Skin epidermis (tissue), 12 donors: ENCODE measurements around the gene CTXN1.

Experiments used
- H3K27ac ChIP-seq, 21 experiments: fragments of 200-600 bp; sonication (generic) in 11 of 21; one replicate each; pipeline ENCODE4 v1.5.0; 2020; ENCODE audit warnings: mild to moderate bottlenecking in 3 of 21, inconsistent platforms in 2 of 21, moderate library complexity in 2 of 21
- H3K4me3 ChIP-seq, 7 experiments: fragments of 200-600 bp; sonication (generic) in 2 of 7; one replicate each; pipeline ENCODE4 v1.5.0; 2020; ENCODE audit warnings: inconsistent platforms in 2 of 7, mild to moderate bottlenecking in 2 of 7, moderate library complexity in 1 of 7

The CTXN1 gene

GRCh38 chr19:7928334-7928706 is 2.4 kb upstream of the CTXN1 start:
- H3K27ac ChIP-seq, result peak overlapping the region in 17 of 21 experiments; percentile 19 to 82 (median 48)
- no peak overlapping the region for H3K4me3 ChIP-seq

- H3K27ac ChIP-seq, result peak overlapping the region in 15 of 21 experiments; percentile 19 to 82 (median 59)
- no peak overlapping the region for H3K4me3 ChIP-seq
Observed at GRCh38 chr19:7927605-7928333, 1.8 kb upstream of the CTXN1 start.

DNA sequence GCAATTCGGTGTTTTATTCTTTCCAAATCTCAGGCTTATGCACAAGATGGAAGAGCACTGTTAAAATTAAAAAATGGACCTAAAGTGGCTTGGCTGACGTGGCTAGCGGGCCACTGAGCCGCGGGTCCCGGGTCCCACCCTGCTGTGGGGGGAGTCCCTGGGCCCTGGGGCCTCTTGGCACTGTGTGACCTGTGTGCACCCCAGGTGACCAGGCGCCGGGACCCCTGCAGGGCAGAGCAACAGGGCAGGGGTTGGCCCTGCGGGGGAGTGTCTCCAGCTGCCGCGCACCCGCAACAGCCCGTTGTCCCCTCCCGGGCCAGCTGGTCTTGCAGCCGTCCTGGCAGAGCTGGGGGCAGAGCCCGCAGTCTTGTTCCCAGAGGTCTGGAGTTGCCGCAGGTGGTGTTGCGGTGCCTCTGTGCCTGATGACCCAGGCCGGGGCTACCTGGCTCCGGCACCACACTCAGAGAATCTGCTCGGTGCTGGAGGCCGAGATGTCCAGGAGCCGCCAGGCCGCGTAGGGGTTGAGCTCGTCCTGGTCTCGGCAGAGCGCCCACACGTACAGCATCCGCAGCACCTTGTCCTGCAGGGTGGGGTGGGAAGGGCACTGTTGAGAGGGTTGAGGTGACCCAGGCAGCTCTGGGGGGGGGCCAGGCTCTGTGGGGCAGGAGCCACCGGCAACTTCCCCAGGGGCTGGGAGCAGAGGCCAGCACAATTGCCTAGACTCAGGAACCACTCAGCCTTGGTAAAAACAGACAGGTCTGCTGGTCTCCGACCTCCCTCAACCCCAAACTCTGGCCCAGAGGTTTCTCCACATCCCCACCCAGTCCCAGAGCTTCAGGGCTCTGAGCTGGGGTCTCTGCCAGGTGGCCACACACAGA is 1.0 kb upstream of the CTXN1 start:
- Histone ChIP-seq H3K4me3 (no peak overlapping the region), H3K27ac (peak overlapping the region in 2 of 21 experiments; percentile 68 to 72)

DNA sequence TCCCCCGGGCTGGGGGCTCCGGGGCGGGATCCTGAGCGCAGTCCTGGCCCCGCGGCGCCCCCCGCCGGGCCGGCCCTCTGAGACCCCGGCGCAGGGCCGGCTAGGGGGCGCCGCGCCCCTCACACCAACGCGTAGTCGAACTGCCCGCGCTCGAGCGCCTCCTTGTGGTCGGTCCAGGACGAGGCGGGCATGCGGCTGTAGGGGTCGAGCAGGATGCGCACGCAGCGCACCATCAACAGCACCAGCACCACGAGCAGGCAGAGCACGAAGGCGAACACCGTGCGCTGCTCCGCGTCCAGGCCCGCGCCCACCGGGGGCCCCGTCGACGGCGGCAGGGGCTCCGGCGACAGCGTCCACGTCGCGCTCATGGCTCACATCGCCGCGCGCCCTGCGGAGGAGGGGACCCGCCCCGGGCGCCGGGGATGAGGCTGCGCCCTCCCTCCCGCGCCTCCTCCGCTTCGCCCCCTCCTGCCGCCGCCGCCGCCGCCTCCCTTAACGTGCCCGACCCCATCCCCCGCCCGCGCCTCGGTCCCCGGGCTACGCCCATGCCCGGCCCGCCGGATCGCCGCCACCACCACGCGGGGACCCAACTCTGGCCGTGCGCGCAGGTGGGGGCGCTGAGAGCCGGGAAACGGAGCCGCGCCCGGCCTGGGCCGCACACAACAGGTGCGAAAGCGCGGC is 624 bp downstream of the CTXN1 start:
- Histone ChIP-seq H3K27ac (peak overlapping the region in 4 of 21 experiments; percentile 7 to 52 (median 28)), H3K4me3 (peak overlapping the region; percentile 31 to 51 (median 42))

GRCh38 chr19:7924651-7925170 is 1.2 kb downstream of the CTXN1 start:
- peak overlapping the region in 1 of 21 experiments; percentile 24 for H3K27ac ChIP-seq
- peak overlapping the region in 5 of 7 experiments; percentile 31 to 51 (median 46) for H3K4me3 ChIP-seq

DNA sequence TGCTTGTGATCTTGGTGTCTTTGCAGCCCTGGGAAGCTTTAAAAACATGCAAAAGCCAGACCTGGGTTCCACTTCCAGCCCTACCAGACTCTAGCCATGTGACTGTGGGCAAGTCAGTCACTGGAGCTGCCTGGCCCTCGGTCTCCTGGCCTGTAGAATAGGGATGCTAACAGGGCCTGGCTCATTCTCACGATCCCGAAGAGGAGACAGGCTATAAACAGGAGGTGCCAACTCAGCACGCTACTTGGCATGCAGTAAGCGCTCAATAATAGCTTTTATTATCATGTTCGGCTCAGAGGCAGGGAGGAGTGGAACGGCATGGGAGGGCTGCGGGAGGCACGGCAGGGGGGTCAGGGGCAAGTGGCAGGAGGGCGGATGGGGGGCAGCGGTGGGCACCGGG is 1.7 kb downstream of the CTXN1 start:
- Histone ChIP-seq H3K4me3 (peak overlapping the region in 1 of 7 experiments; percentile 51), H3K27ac (no peak overlapping the region)

DNA sequence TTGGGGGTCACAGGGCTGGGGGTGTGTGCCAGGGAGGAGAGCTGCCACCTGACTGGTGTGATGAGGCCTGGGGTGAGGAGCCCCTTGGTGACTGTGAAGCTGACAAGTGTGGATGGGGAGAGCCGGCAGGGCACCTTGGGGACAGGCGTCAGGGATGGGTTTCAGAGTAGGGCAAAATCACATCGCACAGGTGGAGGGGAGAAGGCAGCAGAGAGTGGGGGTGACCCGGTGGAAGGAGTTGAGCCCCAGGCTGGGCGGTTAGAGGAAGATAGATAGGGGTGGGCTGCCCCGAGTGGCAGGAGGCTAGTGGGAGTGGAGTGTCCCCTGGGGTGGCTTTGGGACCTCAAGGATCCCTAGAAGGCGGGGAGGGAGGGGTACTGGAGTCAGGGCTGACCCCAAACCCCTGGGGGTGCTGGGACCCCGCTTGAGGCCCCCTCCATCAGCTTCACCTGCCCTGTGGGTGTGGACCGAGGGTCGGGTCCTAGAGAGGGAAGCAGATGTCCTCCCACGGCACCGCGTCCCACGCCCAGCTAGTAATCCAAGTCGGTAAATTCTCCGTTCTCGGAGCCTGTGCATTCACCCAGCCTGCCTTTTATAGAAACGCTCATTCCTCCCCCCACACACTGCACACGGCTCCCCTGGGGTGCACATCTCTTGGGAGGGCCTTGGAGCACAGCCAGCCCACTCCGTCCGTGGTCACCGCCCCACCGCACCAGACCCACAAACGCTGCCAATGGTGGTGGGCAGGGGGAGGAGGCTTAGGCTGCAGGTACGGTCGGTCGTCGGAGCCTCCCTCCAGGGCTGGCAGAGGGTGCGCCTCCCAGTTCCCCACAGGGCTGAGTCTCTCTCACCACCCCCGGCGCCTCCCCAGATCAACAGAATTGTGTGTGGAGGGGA is 2.4 kb downstream of the CTXN1 start:
- Histone ChIP-seq H3K4me3 (no peak overlapping the region), H3K27ac (no peak overlapping the region)

GRCh38 chr19:7922836-7923195 is 3.1 kb downstream of the CTXN1 start:
- Histone ChIP-seq H3K4me3 (no peak overlapping the region), H3K27ac (no peak overlapping the region)

- peak overlapping the region in 7 of 21 experiments; percentile 66 to 88 (median 81) for H3K27ac ChIP-seq
Observed at GRCh38 chr19:7921967-7922835, 3.7 kb downstream of the CTXN1 start.

DNA sequence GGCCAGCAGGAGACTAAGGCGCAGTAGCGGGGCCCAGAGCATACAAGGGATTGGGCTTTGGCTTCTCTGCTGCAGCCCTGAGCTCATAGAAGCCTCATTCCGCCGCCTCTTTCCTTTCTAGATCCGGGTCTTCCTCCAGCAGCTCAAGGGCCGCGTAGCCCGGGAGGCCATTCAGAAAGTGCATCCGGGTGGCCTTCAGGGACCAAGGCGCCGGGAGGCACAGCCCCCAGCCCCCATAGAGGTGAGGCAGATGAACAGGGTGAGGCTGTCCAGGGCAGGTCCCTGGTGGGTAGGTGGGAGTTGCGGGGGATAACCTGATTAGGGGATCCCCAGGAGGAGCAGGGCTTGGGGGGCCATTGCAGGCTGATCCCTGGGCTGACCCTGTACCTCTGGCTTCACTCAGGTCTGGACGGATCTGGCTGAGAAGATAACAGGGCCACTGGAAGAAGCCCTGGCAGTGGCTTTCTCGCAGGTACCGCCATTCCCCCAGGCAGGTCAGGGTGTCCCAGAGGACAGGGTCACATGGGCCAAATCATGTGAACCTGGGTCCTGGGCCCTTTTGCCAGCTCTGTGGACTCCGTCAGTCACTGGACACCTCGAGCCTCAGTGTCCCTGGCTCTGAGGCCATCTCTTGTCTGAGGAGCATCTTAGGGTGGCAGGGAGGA is 4.5 kb downstream of the CTXN1 start:
- H3K27ac ChIP-seq, result peak overlapping the region in 20 of 21 experiments; percentile 42 to 95 (median 80)
- peak overlapping the region; percentile 37 to 82 (median 62) for H3K4me3 ChIP-seq

More at GRCh38 chr19:7921967-7922835, 3.7 kb downstream of the CTXN1 start:
- H3K4me3 ChIP-seq, result peak overlapping the region in 1 of 7 experiments; percentile 44

DNA sequence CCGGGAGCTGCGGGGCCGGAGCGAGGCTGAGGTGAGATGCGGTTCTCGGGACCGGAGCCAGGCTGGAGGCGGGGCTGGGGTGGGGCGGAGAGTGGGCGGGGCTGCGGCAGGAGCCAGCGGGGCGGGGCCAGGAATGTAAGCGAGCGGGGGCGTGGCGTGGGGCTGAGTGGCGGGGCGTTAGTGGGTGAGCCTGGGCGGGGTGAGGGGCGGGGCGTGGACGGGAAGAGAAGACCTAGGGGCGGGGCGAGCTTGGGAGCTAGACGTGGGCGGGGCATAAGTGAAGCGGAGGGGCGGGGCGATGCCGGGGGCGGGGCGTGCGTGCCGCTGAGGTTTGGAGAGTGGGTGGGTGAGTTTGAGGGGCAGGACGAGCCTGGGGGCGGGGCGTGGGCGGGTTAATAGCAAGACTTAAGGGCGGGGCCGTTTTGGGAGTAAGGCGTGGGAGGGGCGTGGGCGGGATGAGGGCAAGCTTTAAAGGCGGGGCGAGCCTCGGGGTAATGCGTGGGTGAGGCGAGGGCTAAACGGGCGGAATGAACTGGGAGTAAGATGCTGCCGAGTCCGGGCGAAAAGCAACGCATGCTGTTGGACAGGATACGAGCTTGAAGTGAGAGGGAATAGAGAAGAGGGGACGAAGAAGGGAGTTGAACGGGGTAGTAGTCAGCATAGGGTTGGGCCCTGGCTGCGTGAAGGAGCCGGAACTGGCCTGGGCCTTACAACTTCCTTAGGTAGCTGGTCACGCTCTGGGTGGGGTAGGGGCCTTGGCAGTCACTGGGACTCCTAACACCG is 5.2 kb downstream of the CTXN1 start:
- peak overlapping the region; percentile 54 to 82 (median 72) for H3K4me3 ChIP-seq
- H3K27ac ChIP-seq, result peak overlapping the region in 20 of 21 experiments; percentile 71 to 95 (median 84)

DNA sequence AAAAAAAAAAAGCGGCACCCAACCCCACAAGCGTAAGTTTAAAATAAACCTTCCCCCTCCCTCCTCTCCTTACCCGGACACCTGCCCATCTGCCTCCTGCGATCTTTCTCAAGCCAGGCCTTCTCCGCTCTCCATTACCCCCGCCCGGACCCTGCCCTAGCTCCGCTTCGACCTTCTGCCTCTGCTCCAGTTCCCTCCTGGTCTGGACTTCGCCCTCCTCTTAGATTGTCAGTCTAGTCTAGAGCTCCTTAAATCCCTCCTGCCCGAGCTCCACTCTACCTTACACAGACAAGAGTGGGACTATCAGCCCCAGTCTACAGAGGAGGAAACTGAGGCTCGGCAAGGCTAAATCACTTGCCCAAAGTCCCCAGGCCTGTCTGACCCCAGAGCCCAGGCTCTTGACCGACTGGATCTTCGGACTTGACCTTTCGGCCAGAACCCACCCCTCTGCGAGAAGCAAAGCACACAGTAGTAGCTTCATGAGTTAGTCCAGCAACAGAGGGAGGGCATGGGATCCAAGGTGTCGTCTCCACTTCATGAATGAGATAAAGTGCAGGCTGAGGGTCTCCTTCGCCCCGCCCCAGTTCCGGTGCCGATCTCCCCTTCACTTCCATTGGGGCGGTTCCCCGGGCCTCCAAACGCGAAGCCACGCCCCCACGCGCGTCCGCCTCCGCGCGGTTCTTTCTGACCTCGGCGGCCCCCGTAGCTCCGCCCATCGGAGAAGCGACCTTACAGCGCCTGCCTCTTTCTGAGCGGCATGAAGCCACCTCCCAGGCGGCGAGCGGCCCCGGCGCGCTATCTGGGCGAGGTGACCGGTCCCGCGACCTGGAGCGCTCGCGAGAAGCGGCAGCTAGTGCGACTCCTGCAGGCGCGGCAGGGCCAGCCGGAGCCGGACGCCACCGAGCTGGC is 6.1 kb downstream of the CTXN1 start, which contains the start of gene SNAPC2:
Gene SNAPC2, plus strand, starts transcription at position 729 of the 909 bp plus-strand sequence. Its CDS starts 29 bp downstream, at position 758.
- H3K27ac ChIP-seq, result peak within 1 kb of the TSS in 20 of 21 experiments; percentile 71 to 95 (median 84)
- H3K4me3 ChIP-seq, result peak within 1 kb of the TSS; percentile 54 to 82 (median 72)

GRCh38 chr19:7918615-7919421 is 7.1 kb downstream of the CTXN1 start:
- Histone ChIP-seq H3K4me3 (peak overlapping the region in 1 of 7 experiments; percentile 54), H3K27ac (no peak overlapping the region)

DNA sequence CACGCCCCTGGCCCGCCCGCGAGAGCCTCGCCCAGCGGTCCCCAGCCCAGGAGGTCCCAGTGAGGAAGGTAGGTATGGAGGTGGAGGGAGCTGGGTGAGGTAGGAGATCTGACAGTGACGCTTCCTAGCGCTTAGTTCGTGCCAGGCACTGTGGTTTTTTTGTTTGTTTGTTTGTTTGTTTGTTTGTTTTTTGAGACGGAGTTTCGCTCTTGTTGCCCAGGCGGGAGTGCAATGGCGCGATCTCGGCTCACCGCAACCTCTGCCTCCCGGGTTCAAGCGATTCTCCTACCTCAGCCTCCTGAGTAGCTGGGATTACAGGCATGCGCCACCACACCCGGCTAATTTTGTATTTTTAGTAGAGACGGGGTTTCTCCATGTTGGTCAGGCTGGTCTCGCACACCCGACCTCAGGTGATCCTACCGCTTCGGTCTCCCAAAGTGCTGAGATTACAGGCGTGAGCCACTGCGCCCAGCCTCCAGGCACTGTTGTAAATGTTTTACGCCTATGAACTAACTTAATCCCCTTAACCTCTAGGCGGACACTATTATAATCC is 7.8 kb downstream of the CTXN1 start:
- Histone ChIP-seq H3K4me3 (peak overlapping the region in 5 of 7 experiments; percentile 4 to 41 (median 33)), H3K27ac (peak overlapping the region in 2 of 21 experiments; percentile 21 to 35)
